Activated CD8-positive, alpha-beta memory T cell treated with anti-CD3 and anti-CD28 coated beads, Interleukin-2, amount 10 ng/mL, durations not matched to agents 7 days and 5 days (primary cell): ENCODE measurements around the gene SGCA. TPM values are rescaled to one million over a fixed set of nuclear protein-coding genes. Genes with fewer than 3 reads are reported as not detected.

Experiments
- ATAC-seq: fragments of 150-1000 bp; cut with Tn5 transposase; one replicate; pipeline ENCODE4 v1.10.0; 2021; ENCODE audit warnings: moderate library complexity
- CTCF ChIA-PET: fragments of 350-600 bp; sonication (Branson Sonifier 250); formaldehyde crosslinking; loops from one replicate; lab custom pipeline; 2021; ENCODE audit warnings: antibody characterized with exemption; lab: Charles Lee
- DNase-seq: peaks from one replicate; pipeline ENCODE4 v3.0.0-alpha.2; 2020
- H3K27ac Mint-ChIP-seq: one replicate; pipeline ENCODE4 v1.8.0; 2021; ENCODE audit warnings: mild to moderate bottlenecking, mixed read lengths
- H3K27me3 Mint-ChIP-seq: one replicate; pipeline ENCODE4 v1.8.0; 2021; ENCODE audit warnings: mixed read lengths
- H3K36me3 Mint-ChIP-seq: one replicate; pipeline ENCODE4 v1.8.0; 2021; ENCODE audit warnings: mild to moderate bottlenecking, mixed read lengths
- H3K4me1 Mint-ChIP-seq: one replicate; pipeline ENCODE4 v1.8.0; 2021; ENCODE audit warnings: mixed read lengths
- H3K4me3 Mint-ChIP-seq: one replicate; pipeline ENCODE4 v1.8.0; 2021; ENCODE audit warnings: mild to moderate bottlenecking, moderate library complexity, mixed read lengths
- H3K9me3 Mint-ChIP-seq: one replicate; pipeline ENCODE4 v1.8.0; 2022; ENCODE audit warnings: low read depth, mixed read lengths
- total RNA-seq, 2 experiments: library from RNA; stranded (reverse); gene quantifications; one replicate each; pipeline ENCODE4 v1.2.3, GENCODE V29; 2021

The SGCA gene
- total RNA-seq, 2 experiments from 2014 or later, result 0.23 TPM; not detected in 1

DNA sequence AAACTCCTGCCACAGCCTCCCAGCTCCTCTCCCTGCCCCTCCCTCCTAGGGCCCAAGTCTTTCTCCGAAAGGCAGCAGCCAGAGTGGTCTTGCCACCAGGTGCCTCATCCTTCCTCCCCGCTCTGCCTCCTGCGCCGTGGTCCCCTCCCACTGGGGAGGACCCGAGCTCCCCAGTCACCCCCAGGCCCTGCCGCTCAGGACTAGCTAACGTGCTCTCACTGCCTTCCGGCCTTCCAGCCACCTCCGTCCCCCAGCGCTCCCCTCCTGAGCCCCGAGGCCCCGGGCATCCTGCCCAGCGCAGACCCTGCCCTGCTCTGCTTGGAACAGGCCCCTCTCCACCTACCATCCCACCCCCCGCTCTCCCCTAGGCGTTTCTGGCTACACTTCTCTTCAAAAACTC lies 55.0 kb downstream of the SGCA start:
- peaks cover 9% of the 10 kb centered on the region for H3K4me1 Mint-ChIP-seq
- DNase-seq (no peak), ATAC-seq (no peak)
- no peak overlapping the region for H3K4me3 Mint-ChIP-seq
- H3K9me3 Mint-ChIP-seq, result peaks cover 4% of the 10 kb centered on the region
- no peak overlapping the region for H3K27ac Mint-ChIP-seq
- peaks cover 2% of the 10 kb centered on the region for H3K36me3 Mint-ChIP-seq
- CTCF ChIA-PET, result interaction anchor here (0.8 to 5.4 kb wide), 3 partner anchors 9 to 53 kb away, joined by 3 to 38 read pairs (median 3); partner anchors contain the start of genes COL1A1 and TMEM92
- peaks cover 37% of the 10 kb centered on the region for H3K27me3 Mint-ChIP-seq

DNA sequence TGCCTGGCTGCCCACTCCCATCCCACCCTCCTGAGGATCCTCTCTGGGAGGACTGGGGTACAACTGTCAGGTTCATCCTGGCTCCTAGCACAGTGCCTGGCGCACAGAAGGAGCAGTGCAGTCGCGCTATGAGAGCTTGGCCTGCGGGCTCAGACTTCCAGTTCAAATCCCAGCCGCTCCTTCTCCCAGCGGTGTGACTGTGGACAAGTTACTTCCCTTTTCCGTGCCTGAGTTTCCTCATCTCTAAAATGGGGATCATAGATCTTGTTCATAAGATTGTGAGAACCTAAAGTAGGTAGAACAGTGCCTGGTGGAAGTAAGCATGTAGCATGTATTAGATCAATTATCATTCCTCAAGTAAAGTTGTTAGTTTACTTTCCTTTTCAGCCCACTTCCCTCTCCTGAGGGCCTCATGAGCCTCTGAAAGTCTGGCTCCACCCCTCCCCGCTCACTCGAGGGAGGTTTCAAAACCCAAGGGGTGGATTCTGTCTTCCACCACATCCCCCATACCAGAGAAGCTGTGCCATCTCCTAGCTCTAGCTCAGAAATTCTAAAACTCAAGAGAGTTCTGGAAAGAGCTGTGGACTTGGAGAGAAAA lies 55.6 kb downstream of the SGCA start:
- peaks cover 2% of the 10 kb centered on the region for H3K36me3 Mint-ChIP-seq
- ATAC-seq, result peak; percentile 72
- peaks cover 36% of the 10 kb centered on the region for H3K27me3 Mint-ChIP-seq
- peaks cover 7% of the 10 kb centered on the region for H3K9me3 Mint-ChIP-seq
- no peak overlapping the region for H3K27ac Mint-ChIP-seq
- CTCF ChIA-PET, result interaction anchor here (1.3 to 5.4 kb wide), 4 partner anchors 8 to 54 kb away, joined by 3 to 38 read pairs (median 4); partner anchors contain the start of gene COL1A1
- H3K4me3 Mint-ChIP-seq, result no peak overlapping the region
- DNase-seq, result peak; percentile 62
- peaks cover 9% of the 10 kb centered on the region for H3K4me1 Mint-ChIP-seq

DNA sequence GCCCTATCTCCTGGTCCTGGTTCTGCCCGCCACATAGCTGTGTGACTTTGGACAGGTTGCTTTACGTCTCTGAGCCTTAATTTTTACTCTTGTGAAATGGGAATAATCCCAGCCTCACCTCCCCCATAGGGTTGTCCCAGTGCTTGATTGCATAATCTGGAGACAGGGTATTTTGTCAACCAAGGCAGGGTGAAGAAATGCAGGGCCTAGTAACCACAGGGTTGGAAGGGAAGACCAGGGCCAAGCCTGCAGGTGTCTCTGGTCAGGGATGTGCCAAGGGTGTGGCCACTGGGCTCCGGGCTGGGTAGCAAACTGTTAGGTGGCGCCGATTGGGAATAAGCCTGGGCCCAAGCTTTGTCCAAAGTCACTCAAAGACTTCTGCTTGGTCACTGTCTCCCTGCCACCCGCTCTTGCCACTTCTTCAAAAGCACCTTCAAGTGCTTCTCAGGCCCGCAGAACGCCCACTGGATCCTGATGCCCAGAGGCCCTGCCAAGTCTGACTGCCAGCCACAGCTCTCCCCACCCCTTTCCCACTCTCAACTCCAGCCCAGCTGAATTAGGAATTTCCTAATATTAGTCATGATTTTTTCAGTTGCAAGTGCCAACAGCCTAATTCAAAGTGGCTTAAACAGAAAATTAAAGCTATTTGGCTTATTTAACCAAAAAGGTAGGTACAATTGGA lies 56.2 kb downstream of the SGCA start:
- Mint-ChIP-seq H3K36me3 (peaks cover 2% of the 10 kb centered on the region), H3K27me3 (peaks cover 35% of the 10 kb centered on the region), H3K27ac (no peak overlapping the region), H3K4me1 (peaks cover 9% of the 10 kb centered on the region), H3K4me3 (no peak overlapping the region), H3K9me3 (peaks cover 8% of the 10 kb centered on the region)
- CTCF ChIA-PET, result interaction anchor here (0.9 to 5.4 kb wide), 4 partner anchors 9 to 94 kb away, joined by 3 to 38 read pairs (median 4); partner anchors contain the start of gene COL1A1
- ATAC-seq (no peak), DNase-seq (no peak)

DNA sequence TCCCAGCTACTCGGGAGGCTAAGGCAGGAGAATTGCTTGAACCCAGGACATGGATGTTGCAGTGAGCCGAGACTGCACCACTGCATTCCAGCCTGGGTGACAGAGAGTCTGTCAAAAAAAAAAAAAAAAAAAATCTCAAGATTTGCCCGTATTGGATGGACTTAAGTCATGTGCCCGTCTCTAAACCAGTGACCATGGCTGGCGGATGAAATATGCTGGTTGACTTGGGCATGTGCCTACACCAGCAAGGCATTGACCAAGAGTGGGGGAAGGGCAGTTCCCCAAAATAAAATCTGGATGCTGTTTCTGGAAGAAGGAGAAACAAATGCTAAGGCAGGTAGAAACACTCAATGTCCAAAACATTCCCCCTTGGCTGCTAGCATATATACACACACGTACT lies 57.1 kb downstream of the SGCA start:
- Mint-ChIP-seq H3K27ac (no peak overlapping the region), H3K4me3 (no peak overlapping the region), H3K9me3 (peaks cover 11% of the 10 kb centered on the region), H3K4me1 (peaks cover 9% of the 10 kb centered on the region), H3K27me3 (peaks cover 29% of the 10 kb centered on the region), H3K36me3 (peaks cover 2% of the 10 kb centered on the region)
- ATAC-seq (no peak), DNase-seq (no peak)
- CTCF ChIA-PET, result interaction anchor here (0.9 to 5.4 kb wide), 3 partner anchors 22 to 93 kb away, joined by 3 to 38 read pairs (median 3); partner anchors contain the start of gene COL1A1

Other genes starting within 250 kb of the SGCA start
- under 1 TPM in 1 of 2 experiments, not detected in 1; 0.23 TPM for gene DLX4, start 196.8 kb upstream of the SGCA start, total RNA-seq
- gene DLX3, start 170.8 kb upstream of the SGCA start, total RNA-seq, result not detected
- gene ITGA3, start 109.9 kb upstream of the SGCA start, total RNA-seq, result 10 to 100 TPM; 10.3 to 11.3 TPM
- gene PDK2, start 70.7 kb upstream of the SGCA start, total RNA-seq, result 10 to 100 TPM; 13.6 to 20.9 TPM
- gene SAMD14, start 35.8 kb upstream of the SGCA start, total RNA-seq, result 1 to 10 TPM in 1 of 2 experiments, under 1 TPM in 1; 0.35 to 1.1 TPM
- 100 to 1,000 TPM; 108 to 121 TPM for gene PPP1R9B, start 15.3 kb upstream of the SGCA start, total RNA-seq
- gene COL1A1, start 35.6 kb downstream of the SGCA start, total RNA-seq, result 1 to 10 TPM in 1 of 2 experiments, under 1 TPM in 1; 0.67 to 1.6 TPM
- gene TMEM92, start 108.5 kb downstream of the SGCA start, total RNA-seq, result under 1 TPM; 0.07 to 0.09 TPM
- 10 to 100 TPM; 33.1 to 38.2 TPM for gene XYLT2, start 180.1 kb downstream of the SGCA start, total RNA-seq
- 10 to 100 TPM; 65.7 to 81.8 TPM for gene MRPL27, start 207.2 kb downstream of the SGCA start, total RNA-seq
- 10 to 100 TPM; 34.0 to 40.8 TPM for gene EME1, start 207.2 kb downstream of the SGCA start, total RNA-seq
- gene LRRC59, start 231.5 kb downstream of the SGCA start, total RNA-seq, result 10 to 100 TPM; 71.5 to 82.6 TPM